CD4-positive, alpha-beta T cell treated with Interleukin-21 for 1 hour (primary cell): Measurements from ENCODE around the gene DIRAS2.

ENCODE experiments used
- DNase-seq: peaks from one replicate; pipeline ENCODE4 v3.0.0-alpha.2; 2020

Gene DIRAS2

DNA sequence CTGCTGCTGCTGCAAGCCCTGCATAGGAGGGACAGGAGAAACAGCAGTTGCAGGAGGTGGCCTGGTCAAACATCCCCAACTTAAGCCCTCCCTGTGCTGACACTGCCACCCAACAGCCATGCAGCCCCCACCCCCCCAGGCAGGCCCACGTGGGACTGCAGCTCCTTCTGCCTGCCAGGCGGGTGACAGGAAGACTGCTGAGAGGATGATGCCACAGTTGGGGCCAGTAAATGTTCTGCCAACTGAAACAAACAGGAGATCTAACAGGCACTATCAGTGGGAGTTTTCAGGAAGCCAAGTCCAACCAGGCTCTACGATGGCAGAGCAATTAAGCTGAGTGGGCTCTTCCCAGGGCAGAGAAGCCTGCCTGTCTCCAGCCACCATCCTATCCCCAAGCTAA lies 31.1 kb downstream of the DIRAS2 start:
- no peak for DNase-seq

DNA sequence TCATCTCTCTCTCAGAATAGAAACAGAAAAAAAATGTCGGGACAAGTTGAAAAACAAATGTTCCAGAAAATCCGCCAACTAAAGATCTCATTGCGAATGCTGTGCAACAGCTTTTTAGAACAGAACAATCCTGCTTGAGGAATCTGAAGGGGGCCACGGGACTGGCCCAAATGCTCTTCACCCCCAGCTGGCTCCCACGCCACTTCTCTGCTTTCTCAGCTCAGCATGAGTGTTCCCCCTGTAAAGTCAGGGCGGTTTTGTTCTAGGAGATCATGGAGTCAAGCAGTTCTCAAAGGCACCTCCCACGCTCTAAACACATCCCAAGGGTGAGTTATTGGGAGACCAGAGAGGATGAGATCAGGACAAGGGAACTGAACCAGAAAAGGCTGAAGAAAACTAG lies 31.5 kb downstream of the DIRAS2 start:
- no peak for DNase-seq

- DNase-seq, result no peak
Measured at GRCh38 chr9:90607701-90608516, 34.7 kb downstream of the DIRAS2 start.

GRCh38 chr9:90600029-90600428 lies 42.6 kb downstream of the DIRAS2 start:
- no peak for DNase-seq

DNA sequence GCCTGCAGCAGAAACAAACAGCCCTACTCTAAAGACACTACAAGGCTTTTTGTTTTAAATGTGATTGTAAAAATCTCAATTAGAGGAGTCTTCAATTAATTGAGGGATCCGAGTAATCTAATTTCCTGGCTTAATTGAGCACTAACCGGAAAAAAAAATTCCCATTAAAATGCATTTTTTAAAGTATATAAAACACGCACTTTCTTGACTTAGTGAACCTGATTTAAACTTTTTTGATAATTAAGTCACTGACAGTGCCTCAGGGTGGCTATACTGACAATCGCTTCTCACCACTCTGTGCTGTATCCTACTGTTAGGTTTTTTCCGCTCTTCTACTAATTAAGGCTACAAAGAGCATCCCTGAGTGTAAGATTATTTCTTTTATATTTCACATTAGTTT lies 44.4 kb downstream of the DIRAS2 start:
- DNase-seq, result no peak

GRCh38 chr9:90593646-90594045 lies 49.0 kb downstream of the DIRAS2 start:
- DNase-seq, result no peak

DNA sequence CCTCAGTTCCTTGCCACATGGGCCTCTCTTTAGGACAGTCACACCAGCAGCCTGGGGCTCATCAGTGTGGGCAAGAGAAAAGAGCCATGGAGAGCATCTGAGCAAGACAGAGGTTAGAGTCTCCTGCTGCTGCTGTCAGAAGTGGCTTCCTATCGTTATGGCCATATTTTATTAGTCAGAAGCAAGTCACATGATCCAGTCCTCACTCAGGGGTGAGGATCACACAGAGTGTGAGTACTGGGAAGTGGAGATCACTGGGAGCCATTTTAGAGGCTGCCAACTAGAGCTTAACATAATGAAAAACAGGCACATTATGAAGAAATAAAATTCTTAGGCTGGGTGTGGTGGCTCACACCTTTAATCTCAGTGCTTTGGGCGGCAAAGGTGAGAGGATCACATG lies 62.0 kb downstream of the DIRAS2 start:
- DNase-seq, result no peak

DNA sequence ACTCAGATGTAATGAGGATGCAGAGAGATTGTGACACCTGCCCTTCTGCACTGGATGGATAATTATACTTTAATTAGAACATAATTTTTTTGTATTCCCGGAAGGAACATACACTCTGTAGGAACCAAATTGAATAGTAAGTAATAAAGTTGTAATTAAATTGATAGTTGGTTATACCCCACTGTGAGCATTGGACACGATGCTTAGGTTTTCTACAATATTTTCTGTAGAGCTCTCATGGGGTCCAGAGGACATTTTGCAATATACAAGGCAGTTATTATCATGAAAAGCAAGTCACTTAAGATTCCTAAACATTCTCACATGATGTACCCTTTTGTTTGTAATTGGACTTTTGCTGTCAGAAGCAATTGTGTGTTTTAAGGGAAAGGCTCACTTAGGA lies 63.4 kb downstream of the DIRAS2 start:
- no peak for DNase-seq

DNA sequence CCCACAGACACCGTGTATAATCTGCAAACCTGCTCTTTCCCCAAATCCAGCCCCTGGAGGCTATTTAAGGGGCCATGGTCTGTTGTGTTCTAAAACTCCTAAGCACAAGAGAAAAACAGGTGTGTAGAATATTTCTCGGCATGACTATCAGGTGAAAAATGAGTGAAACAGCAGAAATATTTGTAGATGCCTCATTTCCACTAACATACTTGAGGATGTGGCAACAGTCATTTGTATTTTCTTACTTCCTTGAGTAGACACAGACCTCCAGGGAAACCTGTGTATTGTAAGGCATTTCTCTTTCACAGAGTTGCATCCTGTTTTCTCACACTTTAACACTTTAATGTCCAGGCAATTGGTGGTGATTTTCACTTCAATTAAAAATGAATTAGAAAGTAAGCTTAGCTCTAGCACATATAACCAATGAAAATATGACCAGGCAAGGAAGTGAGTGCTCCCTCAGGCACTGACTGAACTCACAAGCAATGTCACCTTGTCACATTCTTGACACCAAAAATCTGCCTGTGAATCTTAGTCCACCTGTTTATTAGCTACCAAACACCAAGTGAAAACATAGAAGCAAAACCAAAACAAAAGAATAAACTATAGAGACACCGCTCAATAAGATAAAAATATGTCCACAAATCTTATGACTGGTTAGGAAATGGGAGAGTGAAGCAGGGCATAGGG lies 64.4 kb downstream of the DIRAS2 start:
- no peak for DNase-seq

DNA sequence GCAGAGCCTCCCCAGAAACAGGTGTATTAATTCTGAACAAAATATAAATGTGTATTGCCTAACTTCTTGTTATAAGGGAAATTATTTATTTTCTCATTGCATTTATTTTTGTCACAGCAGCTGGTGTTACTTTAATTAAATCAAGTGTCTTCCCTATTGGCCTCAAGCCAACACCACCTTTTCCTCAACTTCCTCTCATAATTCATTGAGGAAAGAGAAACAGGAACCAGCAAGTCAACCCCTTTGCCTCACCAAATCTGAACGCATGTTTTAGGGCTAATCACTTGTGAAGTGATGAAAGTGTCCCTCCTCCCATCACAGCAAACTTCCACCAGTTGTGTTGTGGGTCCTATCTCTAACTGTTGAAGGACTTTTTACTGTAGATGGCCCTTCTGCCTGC lies 73.1 kb downstream of the DIRAS2 start:
- DNase-seq, result no peak

DNA sequence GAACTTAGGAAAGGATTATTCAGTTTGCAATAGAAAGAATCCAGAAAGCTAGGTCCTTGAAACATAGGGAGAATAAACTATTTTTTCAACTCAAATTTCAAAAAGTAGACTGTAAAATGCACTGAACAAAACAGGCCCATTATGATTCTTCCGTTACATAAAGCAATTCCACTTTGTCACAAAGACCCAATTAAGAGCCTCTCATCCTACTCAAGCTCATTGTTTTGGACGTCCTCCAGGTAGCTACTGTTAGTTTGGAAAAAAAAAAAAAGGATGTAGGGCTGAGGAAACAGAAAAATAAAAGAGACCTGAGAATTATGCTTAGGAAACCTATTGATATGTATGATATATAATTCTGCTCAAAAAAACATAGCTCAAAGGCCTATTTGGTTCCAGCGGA lies 74.0 kb downstream of the DIRAS2 start:
- DNase-seq, result no peak

DNA sequence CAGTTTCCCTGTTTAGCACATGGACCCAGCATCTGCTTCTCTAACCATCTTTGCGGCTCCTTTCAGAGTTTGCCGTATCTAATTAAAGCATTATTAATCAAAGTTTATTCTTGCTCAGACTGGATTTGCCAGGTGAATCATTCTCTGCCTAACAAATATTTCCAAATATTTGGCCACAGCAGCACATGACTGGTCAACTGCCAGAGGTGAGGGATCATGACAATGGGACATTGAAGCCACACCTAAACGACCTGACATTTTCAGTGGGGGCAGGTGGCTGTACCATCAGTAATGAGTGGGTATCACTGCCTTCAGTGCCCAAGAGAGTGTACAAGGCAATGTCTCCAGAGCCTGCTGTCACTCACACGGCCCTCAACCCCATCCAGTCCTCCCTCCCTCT lies 80.4 kb downstream of the DIRAS2 start:
- no peak for DNase-seq
